Spleen (tissue), 11 donors: ENCODE measurements around the gene ALS2CL. TPM values are rescaled to one million over a fixed set of nuclear protein-coding genes. Genes with fewer than 3 reads are reported as not detected.

Source experiments
- DNase-seq: peaks from one replicate; pipeline ENCODE4 v3.0.0-alpha.2; 2020
- H3K27ac ChIP-seq, 8 donors: fragments of 200-600 bp; sonication (generic) in 7 of 8; 1 replicate in 4 of 8; 2 replicates in 4 of 8; pipeline versions ENCODE4 v1.5.0 to v1.8.0; 2016 to 2021; ENCODE audit warnings: inconsistent platforms in 4 of 8, mild to moderate bottlenecking in 4 of 8, moderate library complexity in 1 of 8
- H3K27me3 ChIP-seq, 7 donors: fragments of 200-600 bp; sonication (generic) in 6 of 7; replicated peaks in 1 of 7; 1 replicate in 4 of 7; 2 replicates in 3 of 7; pipeline versions ENCODE4 v1.5.0 to v1.8.0; 2016 to 2021; ENCODE audit warnings: inconsistent platforms in 3 of 7, mild to moderate bottlenecking in 1 of 7
- H3K36me3 ChIP-seq, 6 donors: fragments of 200-600 bp; sonication (generic) in 5 of 6; 1 replicate in 4 of 6; 2 replicates in 2 of 6; pipeline versions ENCODE4 v1.5.0 to v1.8.0; 2016 to 2021; ENCODE audit warnings: inconsistent platforms in 2 of 6
- H3K4me1 ChIP-seq, 6 donors: fragments of 200-600 bp; sonication (generic) in 5 of 6; 1 replicate in 3 of 6; 2 replicates in 3 of 6; pipeline versions ENCODE4 v1.5.0 to v1.8.0; 2016 to 2021; ENCODE audit warnings: inconsistent platforms in 3 of 6
- H3K4me3 ChIP-seq, 8 donors: fragments of 200-600 bp; sonication (generic) in 7 of 8; 1 replicate in 4 of 8; 2 replicates in 4 of 8; pipeline versions ENCODE4 v1.5.0 to v1.8.0; 2016 to 2021; ENCODE audit warnings: inconsistent platforms in 4 of 8, mild to moderate bottlenecking in 4 of 8, moderate library complexity in 2 of 8
- H3K9me3 ChIP-seq, 8 donors: fragments of 200-600 bp; sonication (generic) in 7 of 8; 1 replicate in 4 of 8; 2 replicates in 4 of 8; pipeline versions ENCODE4 v1.5.0 to v1.8.0; 2016 to 2021; ENCODE audit warnings: inconsistent platforms in 4 of 8
- CTCF ChIP-seq, 11 experiments: fragments of 200-600 bp in 7 of 11; fragments of 450-650 bp in 4 of 11; sonication (generic) in 4 of 11; IDR thresholded peaks in 8 of 11; conservative IDR thresholded peaks in 3 of 11; 1 replicate in 7 of 11; 2 replicates in 4 of 11; pipeline versions ENCODE4 v1.4.0 to v1.8.0; 2016 to 2021; ENCODE audit warnings: antibody characterized with exemption in 11 of 11, inconsistent platforms in 4 of 11, mild to moderate bottlenecking in 1 of 11
- POLR2A ChIP-seq, 3 donors: fragments of 450-650 bp; IDR thresholded peaks; one replicate each; pipeline ENCODE4 v1.5.1; 2017; ENCODE audit warnings: antibody characterized with exemption in 3 of 3, mild to moderate bottlenecking in 1 of 3
- POLR2AphosphoS5 ChIP-seq, 3 donors: sonication (generic); formaldehyde crosslinking; IDR thresholded peaks; one replicate each; pipeline ENCODE4 v1.5.1; 2017; ENCODE audit warnings: antibody characterized with exemption in 3 of 3
- WGBS, 5 donors: extraction: QIAGEN DNeasy Blood & Tissue Kit in 3 of 5; methylation state at CpG; one replicate each; pipeline versions ENCODE4 v1.1.5 to v1.1.7; 2013 to 2018; 5-methylcytosine and 5-hydroxymethylcytosine counted together
- intact Hi-C: fragments of 100-400 bp; cut with DNase I; formaldehyde crosslinking; loops from one replicate; pipeline ENCODE4 v1.15.0; 2023; ENCODE audit warnings: low total_unique reads
- polyA plus RNA-seq, 3 donors: library from polyadenylated mRNA; stranded (reverse); fragments of 200-250 nt; gene quantifications; one replicate each; pipeline ENCODE4 v1.2.1, GENCODE V29; 2013
- total RNA-seq, 7 donors: library from RNA; depleted of rRNA in 3 of 7; stranded (reverse); fragments of >200 nt in 3 of 7; fragmentation: NEBNext Ultra II Directional in 4 of 7; extraction: Animal tissue kit (Norgen Biotek cat#: 25700) in 4 of 7; gene quantifications; one replicate each; pipeline versions ENCODE4 v1.1.0 to v1.2.1, GENCODE V29; 2016 to 2021
- donor health status: healthy with polysubstance abuse.
- donor health status: DM: no; HTN: no; CAD: no; lungs with moderate emphysema.
- donor health status: DM: no; HTN: no; CAD: no.
- donor health status: Bipolar disorder and iron deficiency.
- donor health status: healthy.
- donor health status: DM: no; HTN: no; CAD: no.
- donor health status: DM: yes; HTN: yes; CAD: no.

The ALS2CL gene
- total and polyA plus RNA-seq, 10 donors = 7.9 to 61.2 (median 31.9) TPM

DNA sequence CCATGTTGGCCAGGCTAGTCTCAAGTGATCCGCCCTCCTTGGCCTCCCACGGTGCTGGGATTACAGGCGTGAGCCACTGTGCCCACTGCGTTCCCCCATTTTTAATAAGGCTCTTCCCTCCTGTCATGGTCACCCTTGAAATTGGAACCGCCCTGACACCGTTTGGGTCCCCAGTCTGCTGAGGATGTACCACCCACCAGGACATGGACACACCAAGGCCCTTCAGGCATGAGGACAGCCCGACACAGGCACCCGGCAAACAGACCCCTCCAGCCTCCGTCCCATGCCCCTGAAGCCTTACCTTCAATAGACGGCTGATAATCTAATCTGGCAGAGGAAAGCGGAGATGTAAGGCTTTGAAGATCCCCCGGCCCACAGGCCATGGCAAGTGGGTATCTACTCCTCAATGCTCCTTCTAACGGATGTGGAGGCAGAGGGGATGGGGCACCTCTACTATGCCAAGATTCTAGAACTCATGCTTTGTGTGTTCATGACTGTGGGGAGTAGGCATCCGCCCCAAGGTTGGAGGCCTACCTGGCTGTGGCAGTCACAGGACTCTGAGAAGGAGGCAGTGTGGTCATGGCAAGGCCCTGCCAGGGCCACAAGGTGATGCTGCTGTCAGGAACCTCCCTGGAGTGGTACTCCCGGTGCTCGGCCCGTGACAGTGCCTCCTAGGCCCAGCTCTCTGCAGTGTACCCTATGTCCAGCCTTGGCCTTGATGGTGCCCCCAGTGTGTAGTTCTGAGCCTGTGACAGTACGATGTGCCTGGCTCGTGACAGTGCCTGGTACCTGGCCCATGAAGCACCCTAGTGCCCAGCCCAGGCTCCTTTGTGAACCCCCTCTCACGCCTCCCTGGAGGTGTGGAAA is 42.8 kb upstream of the ALS2CL start:
- peak; percentile 62 for DNase-seq
- intact Hi-C loops = no loop called here
- no peak for TF ChIP-seq POLR2A (IDR thresholded peaks at IDR 0.05)
- TF ChIP-seq CTCF (IDR thresholded peaks at IDR 0.05 in 8 of 11, conservative IDR thresholded peaks at IDR 0.05 in 3 of 11) = no peak
- TF ChIP-seq POLR2AphosphoS5 (IDR thresholded peaks at IDR 0.05) = no peak
- Histone ChIP-seq H3K4me1 (no peaks in the 10 kb centered on the region), H3K27me3 (peaks cover 0 to 28% (median 0%) of the 10 kb centered on the region in 7 donors), H3K9me3 (no peaks in the 10 kb centered on the region), H3K27ac (no peak overlapping the region), H3K4me3 (no peak overlapping the region), H3K36me3 (no peaks in the 10 kb centered on the region)
- WGBS, 5 donors = 80 to 93% (median 89%) methylated on average over 19 to 20 of the region's 20 CpGs

DNA sequence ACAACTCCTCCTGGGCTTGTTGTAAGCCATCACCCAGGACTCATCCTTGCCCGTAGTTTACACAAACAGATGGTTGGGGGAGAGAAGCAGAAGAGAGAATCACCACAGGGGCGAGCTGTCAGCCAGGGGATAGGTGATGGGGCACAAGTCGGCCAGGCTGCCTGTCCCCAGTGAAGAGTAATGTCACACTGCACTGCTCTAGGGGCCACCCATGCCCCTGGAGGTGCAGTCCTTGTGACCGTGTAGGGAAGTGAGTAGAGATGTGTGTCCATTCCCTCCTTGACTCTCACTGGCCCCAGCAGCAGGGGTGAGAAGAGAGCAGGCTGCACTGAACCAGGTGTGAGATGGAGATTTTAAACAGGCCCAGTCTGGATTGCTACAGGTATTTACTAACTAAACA is 41.3 kb upstream of the ALS2CL start:
- H3K4me3 ChIP-seq = no peak overlapping the region
- intact Hi-C loops = no loop called here
- TF ChIP-seq POLR2AphosphoS5 (IDR thresholded peaks at IDR 0.05) = no peak
- no peak for TF ChIP-seq POLR2A (IDR thresholded peaks at IDR 0.05)
- no peak for TF ChIP-seq CTCF (IDR thresholded peaks at IDR 0.05 in 8 of 11, conservative IDR thresholded peaks at IDR 0.05 in 3 of 11)
- no peaks in the 10 kb centered on the region for H3K9me3 ChIP-seq
- H3K36me3 ChIP-seq = no peaks in the 10 kb centered on the region
- peak; percentile 25 for DNase-seq
- H3K27ac ChIP-seq = no peak overlapping the region
- 64 to 89% (median 71%) methylated on average over 4 of the region's 4 CpGs for WGBS, 5 donors
- peaks cover 0 to 28% (median 0%) of the 10 kb centered on the region in 7 donors for H3K27me3 ChIP-seq
- no peaks in the 10 kb centered on the region for H3K4me1 ChIP-seq

DNA sequence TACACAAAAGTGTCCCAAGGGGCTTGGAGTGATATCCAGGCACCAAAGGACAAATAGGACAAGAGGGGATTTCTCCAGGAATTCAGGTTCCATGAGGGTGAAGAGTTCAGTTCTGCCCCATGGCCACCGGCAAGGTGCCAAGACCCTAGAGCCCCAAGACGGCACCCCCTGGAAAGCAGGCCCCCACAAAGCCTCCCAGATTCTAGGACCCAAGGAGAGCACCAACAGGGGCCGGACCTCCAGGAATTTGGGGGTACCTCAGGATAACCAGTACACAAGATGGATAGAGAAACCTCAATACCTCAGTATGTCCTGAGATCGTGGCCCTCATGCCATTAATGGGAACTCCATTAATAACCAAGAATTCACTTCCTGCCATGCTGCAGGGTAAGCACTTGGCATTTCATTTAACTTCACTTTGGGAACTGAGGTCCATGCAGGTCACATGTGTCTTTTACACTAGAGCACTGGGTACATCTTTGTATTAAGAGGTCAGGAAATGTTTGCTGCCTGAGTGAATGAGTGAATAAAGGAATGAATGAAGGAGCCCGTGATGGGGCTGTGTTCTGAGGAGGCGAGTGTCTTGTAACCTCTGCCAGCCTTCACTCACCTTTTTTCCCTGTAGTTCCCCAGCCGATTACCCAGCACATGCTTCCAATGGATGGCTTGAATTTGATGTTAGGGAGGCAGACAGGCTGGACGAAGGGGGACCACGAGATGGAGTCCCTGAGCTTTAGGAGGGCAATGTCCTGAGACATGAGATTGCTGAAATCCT is 39.7 kb upstream of the ALS2CL start:
- H3K9me3 ChIP-seq = no peaks in the 10 kb centered on the region
- H3K4me3 ChIP-seq = no peak overlapping the region
- no peak overlapping the region for H3K27ac ChIP-seq
- intact Hi-C loops = no loop called here
- peak; percentile 32 for DNase-seq
- H3K36me3 ChIP-seq = no peaks in the 10 kb centered on the region
- H3K4me1 ChIP-seq = no peaks in the 10 kb centered on the region
- peaks cover 0 to 34% (median 0%) of the 10 kb centered on the region in 7 donors for H3K27me3 ChIP-seq
- WGBS, 5 donors = 71 to 83% (median 81%) methylated on average over 9 of the region's 9 CpGs
- TF ChIP-seq CTCF (IDR thresholded peaks at IDR 0.05 in 8 of 11, conservative IDR thresholded peaks at IDR 0.05 in 3 of 11) = no peak
- TF ChIP-seq POLR2AphosphoS5 (IDR thresholded peaks at IDR 0.05) = no peak
- no peak for TF ChIP-seq POLR2A (IDR thresholded peaks at IDR 0.05)

- no peak overlapping the region for H3K27ac ChIP-seq
- 69 to 92% (median 88%) methylated on average over 3 of the region's 3 CpGs for WGBS, 5 donors
- no peaks in the 10 kb centered on the region for H3K4me1 ChIP-seq
- H3K27me3 ChIP-seq = peaks cover 0 to 32% (median 0%) of the 10 kb centered on the region in 7 donors
- DNase-seq = no peak
- no peaks in the 10 kb centered on the region for H3K9me3 ChIP-seq
- no peak for TF ChIP-seq CTCF (IDR thresholded peaks at IDR 0.05 in 8 of 11, conservative IDR thresholded peaks at IDR 0.05 in 3 of 11)
- TF ChIP-seq POLR2A (IDR thresholded peaks at IDR 0.05) = no peak
- TF ChIP-seq POLR2AphosphoS5 (IDR thresholded peaks at IDR 0.05) = no peak
- H3K4me3 ChIP-seq = no peak overlapping the region
- intact Hi-C loops = no loop called here
- H3K36me3 ChIP-seq = no peaks in the 10 kb centered on the region
Measured at GRCh38 chr3:46731795-46732194, 38.3 kb upstream of the ALS2CL start.
